Measurements from ENCODE around the gene INTS14.
A peak's percentile ranks its signal among the peaks of the same experiment; 100 is the strongest.

The INTS14 gene

DNA sequence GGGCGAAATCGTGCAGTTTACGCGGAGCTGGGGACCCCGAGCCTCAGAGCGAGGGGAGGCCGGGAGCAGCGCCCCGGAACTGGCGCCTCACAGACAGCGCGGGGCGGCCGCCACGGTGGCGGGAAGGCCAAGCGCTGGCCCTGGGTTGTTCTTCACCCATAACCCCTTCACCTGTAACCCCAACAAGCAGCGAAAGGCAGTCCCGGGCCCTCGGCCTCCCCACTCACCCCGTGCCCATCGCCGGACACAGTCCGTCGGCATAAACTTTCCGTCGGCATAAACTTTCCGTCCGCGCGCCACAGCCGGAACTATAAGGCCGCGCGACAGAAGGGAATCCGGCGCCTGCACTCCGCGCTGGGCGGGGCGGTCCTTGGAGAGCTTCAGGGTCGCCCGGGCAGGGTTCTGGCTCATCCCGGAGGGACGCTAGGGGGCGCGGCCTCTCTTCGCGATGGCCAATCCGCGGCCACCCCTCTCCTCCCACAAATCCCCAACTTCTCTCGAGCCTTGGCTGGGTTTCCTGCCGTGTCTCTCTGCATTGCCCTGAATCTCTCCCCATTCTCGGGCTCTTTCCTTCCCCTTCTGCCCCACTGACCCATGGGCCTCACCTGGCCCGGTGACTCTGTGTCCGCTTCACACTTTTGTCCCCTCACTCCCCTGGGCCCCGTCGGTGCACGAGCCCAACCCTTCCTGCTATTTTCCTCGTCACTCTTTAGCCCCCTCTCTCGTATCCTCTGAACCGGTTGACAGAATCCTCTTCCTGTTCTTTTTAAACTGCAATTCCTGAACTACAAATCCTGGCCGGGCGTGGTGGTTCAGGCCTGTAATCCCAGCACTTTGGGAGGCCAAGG, at the start of gene INTS14:
TSS of gene INTS14 (minus strand) at position 261 of the 848 bp plus-strand sequence. CDS start 3,751 bp downstream, outside the sequence.
- DNase-seq = peak; percentile 92

DNA sequence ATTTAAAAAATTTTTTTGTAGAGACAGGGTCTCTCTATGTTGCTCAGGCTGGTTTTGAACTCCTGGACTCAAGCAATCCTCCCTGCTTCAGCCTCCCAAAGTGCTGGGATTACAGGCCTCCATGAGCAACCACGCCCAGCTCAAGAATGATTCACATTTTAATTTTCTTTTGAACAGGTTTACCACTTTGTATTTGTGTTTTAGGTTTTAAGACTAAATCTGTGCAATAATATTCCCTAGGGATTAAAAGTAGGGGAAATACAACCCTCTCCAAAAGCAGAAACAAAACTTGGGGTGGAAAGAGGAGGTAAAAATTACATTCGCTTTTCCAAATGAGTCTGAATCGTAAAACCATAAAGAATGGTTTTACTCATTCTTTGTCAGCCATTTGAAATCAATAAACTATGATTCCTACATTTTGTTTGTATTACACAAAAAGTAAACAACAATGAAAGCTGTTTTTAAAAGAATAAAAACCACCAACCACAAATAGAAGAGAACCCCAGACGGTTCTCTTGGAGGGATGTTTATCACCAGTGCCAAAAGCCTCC, 48.6 kb upstream of the INTS14 start:
- no peak for DNase-seq

DNA sequence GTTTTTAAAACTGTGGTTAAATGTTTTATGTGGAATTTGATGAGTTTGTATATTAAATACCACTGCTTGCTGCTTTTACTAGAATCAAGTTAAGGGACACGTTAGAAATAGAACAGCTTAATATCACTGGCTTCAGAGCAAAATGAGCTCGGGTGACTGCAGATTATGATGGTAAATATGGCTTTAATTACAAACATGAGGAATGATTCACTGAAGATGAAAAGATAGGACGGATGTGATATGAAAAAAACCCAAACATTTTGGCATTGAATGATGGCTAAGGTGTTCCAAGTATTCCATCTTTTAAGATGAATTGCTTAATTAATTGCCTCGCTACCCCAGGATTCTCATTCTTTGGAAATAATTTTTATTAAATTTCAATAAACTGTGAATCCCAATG, 44.5 kb upstream of the INTS14 start:
- DNase-seq = no peak

DNA sequence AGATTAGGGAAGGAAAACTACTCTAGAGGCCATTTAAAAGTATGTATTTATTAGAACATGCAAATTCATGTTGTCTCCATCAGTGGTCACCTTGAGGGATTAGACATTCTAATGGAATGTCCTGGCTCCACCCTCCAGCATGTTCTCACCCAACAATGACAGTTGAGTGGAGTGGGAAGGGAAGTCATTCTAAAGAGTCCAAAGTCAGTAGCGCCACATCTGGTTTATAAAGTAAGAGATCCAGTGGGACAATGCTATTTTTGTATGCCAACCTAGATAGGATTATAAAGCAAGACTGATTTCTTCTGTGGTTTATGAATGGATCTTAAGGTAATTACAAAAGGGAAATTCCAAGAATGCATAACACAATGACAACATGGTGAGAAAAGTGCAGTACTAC, 44.1 kb upstream of the INTS14 start:
- no peak for DNase-seq

DNA sequence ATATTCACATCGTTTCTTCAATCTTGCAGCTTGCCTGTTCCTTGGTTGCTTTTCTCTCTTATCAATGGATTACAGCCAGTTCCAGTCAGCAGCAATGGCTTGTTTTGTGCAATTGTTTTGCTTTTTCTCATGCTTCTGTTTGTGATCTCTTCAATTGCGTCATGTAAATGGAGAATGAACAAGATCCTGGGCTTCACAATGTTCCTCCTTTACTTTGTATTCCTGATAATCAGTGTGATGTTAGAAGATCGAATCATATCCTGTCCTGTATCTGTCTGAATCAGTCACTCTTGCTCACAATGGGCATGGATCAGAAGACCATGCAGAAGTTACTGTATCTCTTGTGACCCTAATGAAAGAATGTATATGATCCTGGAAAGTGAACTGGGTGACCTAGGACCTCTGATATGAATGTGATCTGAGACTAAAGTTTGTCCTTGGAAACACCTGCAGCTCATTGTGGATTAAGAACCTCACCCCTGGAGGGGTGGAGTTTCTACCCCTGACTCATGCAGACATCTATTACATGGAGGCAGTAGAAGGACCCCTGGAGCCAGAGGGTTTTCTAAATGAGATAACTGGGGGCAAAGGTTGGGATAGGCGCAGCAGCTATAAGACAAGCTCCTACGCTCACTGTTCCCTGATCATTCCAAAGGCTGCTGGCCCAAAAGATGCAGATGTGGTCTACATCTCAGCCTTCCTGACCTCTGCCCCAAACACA, 43.0 kb upstream of the INTS14 start:
- no peak for DNase-seq

DNA sequence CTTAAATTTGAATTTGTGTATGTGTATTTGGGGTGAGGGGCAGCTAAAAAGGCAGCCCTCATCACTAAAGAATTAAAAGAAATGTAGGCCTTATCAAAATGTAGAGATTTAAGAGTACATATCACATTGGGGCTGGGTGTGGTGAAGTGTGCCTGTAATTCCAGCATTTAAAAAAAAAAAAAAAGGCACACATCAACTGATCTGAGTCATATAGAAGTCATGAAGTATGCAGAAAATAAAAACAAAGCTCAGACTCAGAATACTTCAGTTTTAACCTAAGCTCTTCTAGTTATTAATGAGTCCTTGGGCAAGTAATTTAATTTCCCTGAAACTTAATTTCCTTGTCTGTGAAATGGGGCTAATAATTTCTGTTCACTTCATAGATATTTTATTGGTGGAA, 42.4 kb upstream of the INTS14 start:
- DNase-seq = no peak

DNA sequence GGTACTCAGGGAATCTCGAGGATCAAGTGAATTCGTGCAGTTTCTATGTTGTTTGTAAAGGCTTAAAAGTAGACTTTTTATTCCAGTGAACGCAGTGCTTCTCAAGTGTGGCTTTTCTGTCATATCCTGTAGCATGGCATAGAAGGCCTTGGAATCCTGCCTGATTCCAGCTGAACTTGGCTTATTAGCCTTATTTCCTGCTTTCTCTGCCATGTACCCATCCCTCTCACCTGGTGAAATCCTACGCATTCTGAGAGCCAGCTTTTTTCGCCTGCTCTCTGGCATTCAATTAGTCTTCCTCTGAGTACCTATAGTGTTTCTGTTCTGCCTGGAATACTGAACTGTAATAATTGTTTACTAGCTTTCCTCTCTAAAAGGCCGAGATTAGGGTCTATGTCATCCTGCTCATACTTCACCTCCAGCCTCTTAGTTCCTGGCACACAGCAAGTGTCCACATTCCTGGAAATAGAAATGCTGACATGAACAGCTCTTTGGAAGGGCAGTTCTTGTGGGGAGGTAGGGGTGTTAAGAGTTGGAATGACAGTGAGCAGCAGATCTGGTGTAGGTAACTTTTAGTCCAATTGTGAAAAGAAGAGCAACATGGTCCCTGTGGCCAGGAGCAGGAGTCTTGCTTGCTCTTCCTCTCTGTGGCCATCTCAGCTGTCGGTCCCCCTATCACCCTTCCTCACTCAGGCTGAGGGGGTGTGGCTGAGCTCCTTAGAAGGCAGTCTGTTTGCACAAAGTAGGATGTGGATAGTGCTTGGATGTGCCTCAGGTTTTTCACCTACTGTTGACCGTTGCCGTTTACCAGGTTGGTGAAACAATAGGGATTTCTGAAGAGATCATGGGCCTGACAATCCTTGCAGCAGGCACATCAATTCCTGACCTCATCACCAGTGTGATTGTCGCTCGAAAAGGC, 41.2 kb upstream of the INTS14 start:
- DNase-seq = no peak

DNA sequence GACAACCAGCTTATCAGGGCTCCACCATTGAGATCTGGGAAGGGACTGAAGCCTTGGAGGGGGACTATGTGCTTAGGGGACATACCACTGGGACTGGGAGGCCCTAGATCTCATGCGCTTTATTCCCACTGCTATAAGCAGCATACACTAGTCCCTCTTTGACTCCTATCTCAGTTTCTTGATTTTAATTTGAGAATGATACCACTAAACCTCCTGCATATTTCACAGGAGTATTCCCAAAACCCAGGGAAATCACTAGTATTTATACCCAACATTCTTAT, 40.1 kb upstream of the INTS14 start:
- DNase-seq = no peak

DNA sequence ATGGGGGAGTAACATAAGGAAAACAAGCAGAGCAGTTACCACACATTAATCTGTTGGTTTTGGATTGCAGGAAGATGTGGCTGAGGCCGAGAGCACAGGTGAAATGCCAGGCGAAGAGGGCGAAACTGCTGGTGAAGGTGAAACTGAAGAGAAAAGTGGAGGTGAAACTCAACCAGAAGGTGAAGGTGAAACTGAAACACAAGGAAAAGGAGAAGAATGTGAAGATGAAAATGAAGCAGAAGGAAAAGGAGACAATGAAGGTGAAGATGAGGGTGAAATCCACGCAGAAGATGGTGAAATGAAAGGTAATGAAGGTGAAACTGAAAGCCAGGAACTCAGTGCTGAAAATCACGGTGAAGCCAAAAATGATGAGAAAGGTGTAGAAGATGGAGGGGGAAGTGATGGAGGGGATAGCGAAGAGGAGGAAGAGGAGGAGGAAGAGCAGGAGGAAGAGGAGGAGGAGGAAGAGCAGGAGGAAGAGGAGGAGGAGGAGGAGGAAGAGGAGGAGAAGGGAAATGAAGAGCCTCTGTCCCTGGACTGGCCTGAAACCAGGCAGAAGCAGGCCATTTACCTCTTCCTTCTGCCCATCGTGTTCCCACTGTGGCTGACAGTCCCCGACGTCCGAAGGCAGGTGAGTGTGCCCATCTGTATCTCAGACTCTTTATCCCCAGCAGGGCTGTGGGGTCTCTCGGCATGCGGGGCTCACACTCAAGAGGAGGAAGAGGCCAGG, 39.5 kb upstream of the INTS14 start:
- no peak for DNase-seq

DNA sequence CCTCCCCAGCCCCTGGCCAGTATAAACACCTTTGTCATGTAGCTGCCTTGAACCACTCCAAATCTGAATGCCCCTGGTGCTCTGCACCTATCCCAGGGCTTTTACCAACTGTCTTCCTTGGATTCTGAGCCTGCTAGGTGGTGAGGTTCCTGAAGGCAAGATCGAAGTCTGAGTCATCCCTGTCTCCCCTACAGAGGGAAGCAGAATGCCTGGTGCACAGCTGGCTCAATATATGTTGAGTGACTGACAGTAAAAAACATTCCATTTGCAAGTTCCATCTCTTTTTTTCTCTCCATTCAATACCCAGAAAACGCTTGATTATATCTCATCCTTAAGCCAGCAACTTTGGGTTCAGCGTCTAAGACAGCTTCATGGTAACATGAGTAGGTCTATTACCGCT, 35.6 kb upstream of the INTS14 start:
- no peak for DNase-seq

DNA sequence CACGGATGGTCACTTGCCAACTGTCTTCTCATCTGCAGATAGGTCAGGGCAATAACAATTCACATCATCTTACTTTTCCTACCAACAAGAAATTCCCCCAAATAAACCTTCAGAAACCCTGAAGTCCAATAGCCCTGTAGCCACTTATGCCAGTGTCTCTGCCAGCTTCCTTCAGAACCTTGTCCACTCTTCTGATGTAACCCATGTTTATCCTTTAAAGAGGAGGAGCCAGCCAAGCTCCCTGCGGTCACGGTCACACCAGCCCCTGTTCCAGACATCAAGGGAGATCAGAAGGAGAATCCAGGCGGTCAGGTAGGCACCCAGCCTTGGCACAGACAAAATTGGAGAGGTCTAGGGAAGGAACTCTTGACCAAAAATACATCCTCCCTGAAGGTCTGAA, 34.5 kb upstream of the INTS14 start:
- no peak for DNase-seq

DNA sequence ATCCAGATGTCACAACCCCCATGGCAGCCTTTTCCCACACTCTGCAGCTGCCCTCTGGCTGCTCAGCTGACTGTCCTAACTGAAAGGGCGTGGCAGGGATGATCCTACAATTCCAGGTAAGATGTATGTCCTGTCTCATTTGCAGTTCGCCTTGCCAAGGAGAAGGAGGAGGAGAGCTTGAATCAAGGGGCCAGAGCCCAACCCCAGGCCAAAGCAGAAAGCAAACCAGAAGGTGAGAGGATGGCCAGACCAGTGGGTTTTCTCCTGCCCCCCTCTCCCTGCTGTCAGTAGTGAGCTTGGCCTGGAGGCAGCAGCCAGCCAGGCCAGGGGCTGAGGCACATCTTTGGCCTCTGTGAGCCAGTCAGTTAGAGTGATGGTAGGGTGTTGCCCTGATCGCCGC, 33.4 kb upstream of the INTS14 start:
- no peak for DNase-seq

DNA sequence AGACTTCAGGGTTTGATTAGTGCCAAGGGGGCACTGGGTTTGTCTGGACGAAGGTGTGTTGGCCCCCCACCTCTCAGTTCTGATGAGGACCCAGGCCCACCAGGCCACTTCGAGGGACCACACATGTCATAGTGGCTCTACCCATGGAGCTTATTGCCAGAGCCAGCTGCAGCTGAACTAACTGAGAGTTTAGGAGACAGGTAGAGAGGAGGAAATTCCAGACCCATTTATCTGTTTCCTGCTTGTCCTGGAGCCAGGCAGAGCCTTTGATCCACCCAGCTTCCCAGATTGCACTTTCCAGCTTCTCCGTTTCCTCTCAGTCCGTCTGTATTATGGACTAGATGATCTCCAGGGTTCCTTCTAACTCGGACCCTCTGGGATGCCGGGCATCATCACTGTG, 31.7 kb upstream of the INTS14 start:
- DNase-seq = no peak

DNA sequence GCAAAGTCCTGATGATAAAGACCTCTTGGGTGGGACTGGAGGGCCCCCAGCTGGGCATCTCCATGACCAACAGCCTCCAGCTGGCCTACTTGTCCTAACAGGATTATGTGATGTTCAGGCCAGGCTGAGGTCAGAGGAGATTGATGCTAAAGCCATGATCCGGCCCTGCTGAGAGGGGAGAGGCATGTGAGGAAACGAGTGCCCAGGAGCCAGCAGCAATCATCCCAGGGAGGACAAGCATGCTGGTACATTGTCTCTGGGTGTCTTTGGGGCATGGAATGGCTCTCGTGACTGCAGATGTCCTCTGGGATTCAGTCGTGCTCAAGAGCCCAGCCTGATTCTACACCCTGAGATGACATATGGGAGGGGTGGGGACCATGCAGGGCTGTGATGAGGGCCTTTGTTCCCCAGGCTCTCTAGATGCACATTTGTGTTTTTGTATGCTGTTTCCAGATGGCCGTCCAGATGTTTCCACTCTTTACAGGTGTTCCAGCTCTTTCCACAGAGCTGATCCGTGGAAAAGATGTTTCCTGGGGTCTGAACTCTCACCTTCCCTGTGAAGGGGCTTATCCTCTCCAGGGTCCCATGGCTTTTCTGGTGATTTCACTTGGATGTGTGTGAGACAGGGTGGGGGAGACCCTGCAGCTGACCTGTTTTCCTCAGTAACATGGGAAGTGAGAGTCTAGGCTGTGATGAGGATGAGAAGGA, 31.0 kb upstream of the INTS14 start:
- no peak for DNase-seq

DNA sequence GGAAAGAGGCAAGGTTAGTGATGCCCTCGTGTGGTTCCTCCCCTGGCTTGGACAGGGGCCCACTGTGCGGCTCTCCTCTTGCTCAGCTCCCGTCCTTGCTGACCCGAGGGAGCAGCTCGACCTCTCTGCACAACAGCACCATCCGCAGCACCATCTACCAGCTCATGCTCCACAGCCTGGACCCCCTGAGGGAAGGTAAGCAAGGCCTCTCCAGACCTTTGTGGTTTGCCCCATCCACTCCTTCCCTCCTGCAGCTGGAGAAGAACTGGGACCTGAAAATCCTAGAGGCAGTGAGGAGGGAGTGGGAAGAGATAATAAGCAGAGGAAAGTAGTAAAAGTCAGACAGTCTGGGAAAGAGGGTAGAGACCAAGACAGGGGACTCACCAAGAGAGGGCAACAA, 28.6 kb upstream of the INTS14 start:
- no peak for DNase-seq

DNA sequence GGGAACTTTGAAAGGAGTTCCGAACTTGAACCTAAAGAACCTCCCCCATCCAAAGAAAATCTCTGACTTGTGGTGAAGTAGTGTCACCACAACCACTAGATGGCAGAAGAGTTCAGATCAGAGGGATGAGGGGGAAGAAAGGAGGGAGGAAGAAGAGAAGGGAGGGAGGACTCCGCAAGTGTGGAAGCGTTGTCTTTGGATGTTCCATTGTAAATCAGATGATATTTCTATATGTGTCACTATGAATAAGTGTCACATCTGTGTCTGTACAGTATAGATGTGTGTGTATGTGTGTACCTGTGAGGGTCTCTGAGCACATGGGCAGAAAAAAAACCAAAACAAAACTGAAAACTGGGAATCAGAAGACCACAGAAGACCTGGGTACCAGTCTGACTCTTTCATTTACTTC, 27.8 kb upstream of the INTS14 start:
- peak; percentile 78 for DNase-seq

DNA sequence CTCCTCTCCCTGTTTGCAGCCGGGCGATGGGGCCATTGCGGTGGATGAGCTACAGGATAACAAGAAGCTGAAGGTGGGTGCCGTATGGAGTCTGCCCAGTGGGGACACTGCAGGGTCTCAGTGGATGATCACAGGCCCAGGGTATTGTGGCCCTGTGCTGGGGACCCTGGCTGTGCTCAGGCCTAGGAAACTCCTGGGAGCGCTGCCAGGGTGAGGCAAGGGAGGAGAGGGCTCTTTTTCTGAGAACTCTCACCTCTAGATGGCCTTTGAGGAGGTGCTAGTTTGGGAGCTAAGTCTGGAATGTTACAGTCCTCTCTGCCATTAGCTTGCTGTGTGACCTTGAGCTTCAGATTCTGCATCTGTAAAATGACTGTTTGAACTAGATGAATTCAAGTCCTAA, 27.2 kb upstream of the INTS14 start:
- DNase-seq = no peak

DNA sequence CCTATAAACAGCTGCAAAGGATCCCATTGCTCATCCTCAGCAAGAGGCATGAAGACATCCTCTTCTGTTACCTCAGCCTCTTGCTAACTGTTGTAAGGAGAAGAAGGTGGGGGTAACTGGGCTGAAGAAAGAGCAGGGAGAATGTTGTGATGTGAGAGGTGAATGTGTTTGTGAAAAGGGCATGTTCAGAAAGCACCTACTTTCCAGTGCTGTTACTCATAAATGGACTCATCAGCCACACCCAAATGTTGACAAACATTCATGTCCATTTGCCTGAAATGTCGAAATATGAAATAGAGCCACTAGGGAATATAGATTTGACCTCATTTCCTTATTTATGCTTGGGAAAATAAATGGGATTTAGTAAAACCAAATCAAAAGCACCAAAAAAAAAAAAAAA, 23.4 kb upstream of the INTS14 start:
- no peak for DNase-seq

DNA sequence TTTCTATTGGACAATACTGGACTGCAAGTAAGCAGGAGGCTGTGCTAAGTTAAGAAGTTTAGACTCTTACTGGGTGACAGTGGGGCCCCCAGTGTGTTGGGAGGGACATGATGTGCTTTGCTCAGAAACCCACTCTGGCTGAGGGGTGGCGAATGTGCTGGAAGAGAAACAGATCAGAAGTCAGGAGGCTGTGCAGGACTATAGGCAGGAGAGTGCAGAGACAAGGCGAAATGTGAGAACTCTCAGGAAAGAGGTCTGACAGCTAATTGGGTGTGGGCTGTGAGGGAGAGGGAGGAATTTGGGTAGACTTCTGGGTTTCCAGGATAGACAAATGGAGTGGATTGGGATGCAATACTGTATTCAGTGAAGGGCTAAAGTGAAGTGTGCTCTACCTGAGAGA, 22.8 kb upstream of the INTS14 start:
- no peak for DNase-seq

DNA sequence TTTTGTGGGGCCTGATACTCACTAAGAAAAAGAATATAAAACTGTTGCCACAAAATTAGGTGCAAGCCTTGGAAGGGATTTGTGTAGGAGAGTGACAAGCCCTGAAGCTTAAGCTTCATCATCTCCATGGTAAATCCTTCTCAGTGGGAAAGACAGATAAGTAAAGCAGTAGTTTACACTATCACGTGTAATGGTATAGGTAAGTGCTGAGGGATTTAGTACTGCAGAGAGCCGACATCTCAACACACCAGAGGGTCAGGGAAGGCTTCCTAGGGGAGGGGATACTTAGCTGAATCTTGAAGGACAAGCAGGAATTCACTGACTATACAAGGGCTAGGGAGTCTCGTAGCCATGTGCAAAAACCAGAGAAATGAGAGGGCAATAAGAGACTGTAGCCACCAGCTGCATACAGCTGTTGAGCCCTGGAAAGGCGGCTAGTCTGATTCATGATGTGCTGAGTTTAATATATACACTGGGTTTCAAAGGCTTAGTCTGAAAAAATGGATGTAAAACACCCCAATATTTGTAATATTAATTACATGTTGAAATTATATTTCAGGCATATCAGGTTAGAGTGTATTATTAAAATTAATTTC, 21.9 kb upstream of the INTS14 start:
- DNase-seq = no peak

DNA sequence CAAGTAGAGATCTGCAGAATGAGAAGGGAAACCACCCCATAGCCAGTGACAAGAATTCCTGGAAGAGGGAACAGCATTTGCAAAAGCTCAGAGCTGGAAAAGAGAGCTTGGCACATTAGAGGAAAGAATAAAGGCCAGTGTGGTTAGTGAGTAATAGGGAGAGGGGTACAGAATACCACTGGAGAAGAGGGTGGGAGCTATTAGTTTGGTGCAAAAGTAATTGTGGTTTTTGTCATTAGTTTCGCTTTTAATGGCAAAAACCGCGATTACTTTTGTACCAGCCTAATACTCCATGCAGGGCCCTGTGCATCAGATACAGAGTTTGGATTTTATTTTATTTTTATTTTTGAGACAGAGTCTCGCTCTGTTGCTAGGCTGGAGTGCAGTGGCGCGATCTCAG, 20.6 kb upstream of the INTS14 start:
- no peak for DNase-seq

DNA sequence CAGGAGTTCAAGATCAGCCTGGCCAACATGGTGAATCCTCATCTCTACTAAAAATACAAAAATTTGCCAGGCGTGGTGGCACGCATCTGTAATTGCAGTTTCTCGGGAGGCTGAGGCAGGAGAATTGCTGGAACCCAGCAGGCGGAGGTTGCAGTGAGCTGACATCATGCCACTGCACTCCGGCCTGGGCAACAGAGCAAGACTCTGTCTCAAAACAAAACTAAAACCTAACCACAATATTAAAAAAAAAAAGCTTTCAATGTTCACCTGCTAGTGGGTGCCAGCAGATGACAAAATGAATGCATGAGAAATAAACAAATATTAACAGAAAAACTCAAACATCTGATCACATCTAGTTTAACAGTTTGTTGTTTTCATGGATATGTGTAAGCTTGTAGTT, 19.8 kb upstream of the INTS14 start:
- DNase-seq = no peak

All from CD4-positive, alpha-beta T cell treated with Interleukin-21 for 1 hour (primary cell).